GM18520 (cell line): Measurements from ENCODE around the gene DRC7.
A peak's percentile ranks its signal among the peaks of the same experiment; 100 is the strongest.

Experiments
- ATAC-seq: cut with Tn5 transposase; IDR thresholded peaks from one replicate; pipeline ENCODE4 v1.9.1; 2021; ENCODE audit not compliant: unreplicated experiment

DRC7 gene, protein sequence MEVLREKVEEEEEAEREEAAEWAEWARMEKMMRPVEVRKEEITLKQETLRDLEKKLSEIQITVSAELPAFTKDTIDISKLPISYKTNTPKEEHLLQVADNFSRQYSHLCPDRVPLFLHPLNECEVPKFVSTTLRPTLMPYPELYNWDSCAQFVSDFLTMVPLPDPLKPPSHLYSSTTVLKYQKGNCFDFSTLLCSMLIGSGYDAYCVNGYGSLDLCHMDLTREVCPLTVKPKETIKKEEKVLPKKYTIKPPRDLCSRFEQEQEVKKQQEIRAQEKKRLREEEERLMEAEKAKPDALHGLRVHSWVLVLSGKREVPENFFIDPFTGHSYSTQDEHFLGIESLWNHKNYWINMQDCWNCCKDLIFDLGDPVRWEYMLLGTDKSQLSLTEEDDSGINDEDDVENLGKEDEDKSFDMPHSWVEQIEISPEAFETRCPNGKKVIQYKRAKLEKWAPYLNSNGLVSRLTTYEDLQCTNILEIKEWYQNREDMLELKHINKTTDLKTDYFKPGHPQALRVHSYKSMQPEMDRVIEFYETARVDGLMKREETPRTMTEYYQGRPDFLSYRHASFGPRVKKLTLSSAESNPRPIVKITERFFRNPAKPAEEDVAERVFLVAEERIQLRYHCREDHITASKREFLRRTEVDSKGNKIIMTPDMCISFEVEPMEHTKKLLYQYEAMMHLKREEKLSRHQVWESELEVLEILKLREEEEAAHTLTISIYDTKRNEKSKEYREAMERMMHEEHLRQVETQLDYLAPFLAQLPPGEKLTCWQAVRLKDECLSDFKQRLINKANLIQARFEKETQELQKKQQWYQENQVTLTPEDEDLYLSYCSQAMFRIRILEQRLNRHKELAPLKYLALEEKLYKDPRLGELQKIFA

DNA sequence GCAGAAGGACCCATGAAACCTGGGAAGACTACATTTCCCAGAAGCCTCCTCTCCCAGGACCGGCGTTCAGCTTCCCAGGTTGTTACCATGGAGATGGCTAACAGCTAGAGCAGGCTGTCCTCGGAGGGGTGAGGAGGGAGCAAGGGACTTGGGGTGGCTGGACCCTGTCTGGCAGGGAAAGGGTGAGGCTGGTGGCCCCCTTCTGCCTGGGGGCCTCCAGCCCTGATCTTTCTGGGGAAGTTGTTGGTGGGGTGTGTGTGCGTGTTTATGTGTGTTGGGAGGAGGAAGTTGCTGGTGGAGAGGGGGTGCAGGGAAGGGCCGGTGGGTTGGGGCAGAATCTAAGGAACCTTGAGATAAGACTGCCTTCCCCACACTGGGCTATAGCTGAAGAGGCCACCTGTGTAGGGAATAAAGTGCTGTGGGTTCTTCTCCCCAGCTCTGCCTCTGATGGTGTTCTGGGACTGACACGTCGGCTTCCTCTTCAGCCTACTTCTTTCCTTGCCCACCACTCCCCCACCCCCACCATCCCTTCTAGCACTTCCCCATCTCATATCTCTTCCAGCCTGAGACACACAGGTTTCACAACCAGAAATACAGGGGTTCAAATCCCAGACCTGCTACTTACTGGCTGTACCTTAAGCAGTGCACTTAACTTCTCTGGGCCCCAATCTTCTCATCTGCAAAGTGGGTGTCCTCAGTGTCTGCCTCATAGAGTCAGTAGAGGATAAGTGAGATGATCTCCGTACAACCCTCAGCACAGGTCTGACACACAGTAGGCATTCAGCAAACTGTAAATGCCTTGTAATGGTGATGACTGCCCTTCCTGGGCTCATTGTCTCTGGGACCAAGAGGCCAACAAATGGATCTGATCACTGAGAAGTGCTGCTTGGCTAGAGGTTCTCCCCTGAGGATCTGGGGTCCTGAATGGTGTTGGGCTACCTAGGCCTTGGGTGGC is at the start of gene DRC7:
DRC7 (plus strand) TSS at position 82 of the 955 bp plus-strand sequence. CDS start 3,144 bp downstream, outside the sequence.
- no peak for ATAC-seq

DNA sequence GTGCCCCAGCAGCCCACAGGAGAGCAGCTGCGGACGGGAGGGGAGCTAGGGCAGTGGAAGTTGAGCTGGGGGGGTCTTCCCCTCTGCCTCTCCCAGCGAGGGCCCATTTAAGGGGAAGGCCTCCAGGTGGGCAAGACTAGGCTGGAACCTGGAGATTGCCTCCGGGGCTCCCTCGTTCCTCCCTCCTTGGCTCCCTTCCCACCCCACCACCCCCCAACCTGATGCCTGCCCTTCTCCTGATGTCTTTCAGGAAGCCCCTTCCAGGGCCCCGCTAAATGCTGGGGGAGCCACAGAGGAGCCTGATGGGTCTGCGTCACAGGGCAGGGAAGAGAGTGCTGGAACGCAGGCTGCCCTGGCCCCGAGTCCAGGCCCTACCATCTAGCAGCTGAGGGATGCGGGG is 49.4 kb upstream of the DRC7 start:
- ATAC-seq, result no peak

DNA sequence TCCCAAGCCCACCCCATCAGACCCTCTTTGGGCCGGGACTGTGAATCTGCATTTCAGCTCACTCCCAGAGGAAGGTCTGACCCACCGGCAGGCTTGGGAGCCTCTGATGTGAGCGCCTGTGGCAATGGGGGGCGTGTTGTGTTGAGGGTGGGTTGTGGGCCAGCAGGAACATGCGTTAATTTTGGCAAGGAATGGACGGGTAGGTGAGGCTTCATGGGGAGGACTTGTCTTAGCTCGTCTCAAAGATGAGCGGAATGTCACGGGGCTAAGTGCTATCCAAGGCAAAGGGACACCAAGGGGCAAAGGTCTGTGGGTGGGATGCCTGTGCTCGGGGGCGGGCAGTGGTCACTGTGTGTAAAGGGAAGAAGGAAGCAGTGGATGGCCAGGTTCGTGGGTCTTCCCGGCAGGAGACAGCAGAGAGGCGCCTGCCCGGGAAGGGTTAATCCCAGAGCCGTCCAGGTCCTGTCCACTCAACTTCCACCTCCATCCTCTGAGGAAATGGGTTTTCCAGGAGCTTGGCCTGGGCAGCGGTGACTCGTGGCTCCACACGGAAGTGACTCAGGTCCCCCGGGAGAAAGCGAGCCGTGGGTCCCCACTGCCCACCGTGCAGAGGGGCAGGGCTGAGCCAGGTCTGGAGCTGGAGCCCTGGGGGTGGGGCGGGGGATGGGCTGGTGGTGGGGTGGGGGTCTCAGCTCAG is 48.8 kb upstream of the DRC7 start:
- ATAC-seq, result no peak

DNA sequence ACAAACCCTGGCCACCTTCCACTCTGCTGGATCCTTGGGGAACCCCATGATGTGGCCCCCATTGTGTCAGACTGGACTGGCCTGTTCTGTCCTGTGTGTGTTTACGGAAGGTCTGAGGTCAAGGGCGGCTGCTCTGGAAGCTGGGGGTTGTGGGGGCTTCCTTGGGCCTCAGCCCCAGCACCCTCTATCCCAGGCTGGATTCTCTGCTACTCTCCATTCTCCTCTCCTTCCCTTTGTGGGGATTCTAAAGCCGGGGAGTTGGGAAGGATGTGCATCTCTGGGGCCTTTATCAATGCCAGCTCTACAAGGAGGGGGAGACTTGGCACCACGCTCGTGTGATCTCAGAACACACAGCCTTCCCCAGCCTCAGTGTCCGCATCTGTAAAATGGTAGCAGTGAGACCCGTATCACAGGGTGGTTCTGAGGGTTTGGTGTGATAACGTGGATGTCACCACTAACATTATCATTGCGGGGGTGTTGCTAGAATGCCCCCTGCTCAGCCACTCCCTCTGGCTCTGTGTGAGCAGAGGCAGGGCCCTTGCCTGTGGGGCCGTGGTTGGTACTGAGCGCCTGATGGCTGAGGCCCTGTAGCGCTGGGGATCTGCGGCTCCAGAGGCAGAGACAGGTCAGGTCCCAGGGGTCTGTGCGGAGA is 48.1 kb upstream of the DRC7 start:
- ATAC-seq, result no peak

DNA sequence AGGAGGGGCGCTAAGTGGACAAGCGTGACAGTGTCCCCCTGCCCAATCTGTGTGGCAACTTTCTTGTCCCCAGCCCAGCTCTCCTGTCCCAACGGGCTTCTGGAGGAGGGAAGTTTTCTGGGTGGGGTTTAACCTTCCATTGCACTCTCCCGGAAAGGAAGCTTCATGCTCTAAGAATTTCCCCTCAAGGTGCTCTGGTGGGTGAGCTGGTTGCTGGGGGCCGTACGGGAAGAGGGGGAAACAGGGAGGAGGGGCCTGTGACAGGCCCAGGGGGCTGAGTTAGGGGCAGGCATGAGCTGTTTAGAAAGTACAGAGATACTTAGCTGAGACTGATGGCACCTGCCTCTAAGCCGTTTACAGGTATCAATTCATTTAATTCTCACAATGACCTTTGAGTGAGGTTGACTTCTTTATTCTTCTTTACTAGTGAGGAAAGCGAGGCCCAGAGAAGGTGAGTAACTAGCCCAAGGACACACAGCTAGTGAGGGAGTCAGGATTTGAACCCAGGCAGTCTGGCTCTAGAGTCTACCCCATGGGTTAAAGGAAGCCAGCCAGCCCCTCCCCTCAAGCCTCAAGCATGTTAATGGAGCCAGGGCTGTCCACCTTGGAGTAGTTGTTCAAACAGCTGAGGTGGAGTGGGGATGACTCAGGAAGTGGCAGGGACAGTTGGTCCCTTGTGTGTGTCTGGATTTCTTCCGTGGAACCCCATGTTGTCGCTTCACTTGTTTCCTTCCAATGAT is 47.3 kb upstream of the DRC7 start:
- ATAC-seq, result no peak

DNA sequence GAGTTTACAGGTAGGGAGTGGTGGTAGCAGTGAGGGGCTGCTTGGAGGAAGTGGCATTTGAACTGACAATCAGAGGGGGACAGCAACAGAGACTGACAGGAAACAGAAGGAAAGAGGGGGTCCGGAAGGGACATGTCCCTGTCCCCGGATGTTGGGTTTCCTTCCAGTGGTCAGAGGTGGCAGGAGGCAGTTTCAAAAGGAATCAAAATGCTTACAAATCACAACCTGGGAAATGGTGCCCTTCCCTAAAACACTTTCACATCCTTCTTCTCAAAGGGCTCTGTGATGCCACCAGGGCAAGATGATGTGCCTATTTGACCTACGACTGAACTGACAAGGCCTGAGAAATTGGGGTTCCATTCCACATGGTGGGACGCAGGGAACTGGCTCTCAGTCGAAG is 46.5 kb upstream of the DRC7 start:
- ATAC-seq, result no peak

DNA sequence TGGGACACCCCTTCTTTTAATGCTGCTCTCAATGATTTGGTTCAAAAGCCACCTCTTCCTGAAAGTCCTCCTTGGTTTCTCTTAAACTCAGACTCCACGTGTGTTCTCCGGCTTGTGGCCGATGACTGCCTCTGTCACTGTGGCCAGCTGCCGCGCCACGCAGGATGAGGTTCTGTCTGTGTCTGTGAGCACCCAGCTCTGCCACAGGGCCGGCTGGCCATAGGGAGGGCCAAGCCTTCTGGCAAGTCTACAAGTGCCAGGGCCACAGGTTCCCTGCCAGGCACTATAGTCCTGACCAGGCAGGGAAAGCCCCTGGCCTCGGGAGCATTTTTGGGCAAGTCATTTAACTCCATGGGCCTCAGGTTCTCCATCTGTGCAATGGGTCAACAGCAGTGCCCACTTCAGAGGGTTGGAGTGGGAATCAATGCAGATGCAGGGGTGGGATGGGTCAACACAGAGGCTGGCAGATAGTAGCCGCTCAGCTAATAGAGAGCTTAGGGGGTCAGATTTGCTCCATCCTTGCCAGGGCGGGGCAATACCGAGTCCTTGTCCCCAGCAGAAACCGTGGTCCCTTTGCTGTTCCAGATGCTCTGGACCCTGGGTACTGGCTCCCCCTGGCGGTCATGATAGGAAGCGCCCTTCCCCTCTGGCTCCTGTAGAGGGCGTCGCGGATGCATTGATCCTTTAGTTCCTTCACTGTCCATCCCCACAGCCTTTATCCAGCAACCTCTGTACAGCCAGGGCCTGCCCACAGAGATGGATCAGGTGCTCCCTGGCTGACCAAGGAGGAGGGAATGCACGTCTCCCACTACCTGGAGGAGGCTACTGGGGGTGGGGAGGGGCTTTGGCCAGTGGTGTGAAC is 45.8 kb upstream of the DRC7 start:
- peak; percentile 61 for ATAC-seq

DNA sequence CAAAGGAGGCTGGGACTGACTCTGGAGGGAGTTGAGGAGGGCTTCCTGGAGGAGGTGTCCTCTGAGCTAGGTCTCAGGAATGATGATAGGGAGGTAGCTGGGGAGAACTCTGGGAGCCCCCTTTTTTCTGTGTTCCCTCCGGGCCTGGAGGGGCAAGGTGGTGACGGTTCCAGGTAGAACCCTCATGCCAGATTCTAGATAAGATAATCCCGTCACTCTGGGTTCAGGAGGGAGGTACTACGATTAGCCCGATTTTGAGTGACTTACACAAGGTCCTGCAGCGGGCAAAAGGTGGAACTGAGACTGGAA is 45.2 kb upstream of the DRC7 start:
- no peak for ATAC-seq

DNA sequence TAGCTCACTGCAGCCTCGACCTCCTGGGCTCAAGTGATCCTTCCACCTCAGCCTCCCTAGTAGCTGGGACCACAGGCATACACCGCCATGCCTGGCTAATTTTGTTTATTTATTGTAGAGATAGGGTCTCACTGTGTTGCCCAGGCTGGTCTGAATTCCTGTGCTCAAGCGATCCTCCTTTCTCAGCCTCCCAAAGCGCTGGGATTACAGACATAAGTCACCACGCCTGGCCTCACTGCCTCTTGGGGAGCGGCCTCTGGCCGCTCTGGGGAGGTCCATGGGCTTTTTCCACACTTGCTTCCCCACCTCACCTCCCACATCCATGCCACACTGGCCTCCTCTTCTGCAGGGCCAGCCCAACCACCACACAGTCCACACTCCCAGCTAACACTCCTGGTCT is 44.8 kb upstream of the DRC7 start:
- no peak for ATAC-seq

DNA sequence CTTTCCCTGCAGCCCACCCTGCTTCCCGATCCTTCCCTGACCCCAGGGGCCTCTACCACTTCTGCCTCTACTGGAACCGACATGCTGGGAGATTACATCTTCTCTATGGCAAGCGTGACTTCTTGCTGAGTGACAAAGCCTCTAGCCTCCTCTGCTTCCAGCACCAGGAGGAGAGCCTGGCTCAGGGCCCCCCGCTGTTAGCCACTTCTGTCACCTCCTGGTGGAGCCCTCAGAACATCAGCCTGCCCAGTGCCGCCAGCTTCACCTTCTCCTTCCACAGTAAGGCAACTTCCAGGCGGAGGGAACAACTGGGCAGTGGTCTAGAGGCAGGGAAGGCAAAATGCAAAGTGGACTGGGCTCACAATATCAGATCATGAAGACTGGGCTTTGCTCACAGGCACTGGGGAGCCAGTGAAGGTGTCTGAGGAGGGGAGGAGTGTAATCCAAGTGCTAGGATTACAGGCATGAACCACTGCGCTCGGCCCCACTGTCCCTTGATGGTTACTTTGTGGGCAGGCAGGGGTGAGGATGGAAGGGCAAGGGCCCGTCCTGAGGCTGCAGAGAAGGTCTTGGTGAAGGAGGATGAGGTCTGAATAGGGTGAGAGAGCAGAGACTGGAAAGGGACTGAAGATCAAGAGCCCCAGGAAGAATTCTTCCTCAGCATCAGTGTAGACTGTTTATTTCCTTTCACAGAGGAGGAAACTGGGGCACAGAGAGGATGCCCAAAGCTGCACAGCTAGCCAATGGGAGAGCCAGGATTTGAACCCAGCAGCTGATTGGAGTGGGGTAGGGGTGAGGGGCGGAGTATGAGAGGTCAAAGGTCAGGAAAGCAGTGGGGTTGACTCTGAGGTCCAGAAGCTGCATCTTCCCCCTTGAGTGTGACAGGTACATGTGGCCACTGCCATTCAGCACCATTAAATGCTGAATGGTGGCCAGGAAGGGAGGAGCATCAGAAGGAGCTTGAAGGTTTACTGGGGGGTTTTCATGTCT is 43.0 kb upstream of the DRC7 start:
- ATAC-seq, result no peak

DNA sequence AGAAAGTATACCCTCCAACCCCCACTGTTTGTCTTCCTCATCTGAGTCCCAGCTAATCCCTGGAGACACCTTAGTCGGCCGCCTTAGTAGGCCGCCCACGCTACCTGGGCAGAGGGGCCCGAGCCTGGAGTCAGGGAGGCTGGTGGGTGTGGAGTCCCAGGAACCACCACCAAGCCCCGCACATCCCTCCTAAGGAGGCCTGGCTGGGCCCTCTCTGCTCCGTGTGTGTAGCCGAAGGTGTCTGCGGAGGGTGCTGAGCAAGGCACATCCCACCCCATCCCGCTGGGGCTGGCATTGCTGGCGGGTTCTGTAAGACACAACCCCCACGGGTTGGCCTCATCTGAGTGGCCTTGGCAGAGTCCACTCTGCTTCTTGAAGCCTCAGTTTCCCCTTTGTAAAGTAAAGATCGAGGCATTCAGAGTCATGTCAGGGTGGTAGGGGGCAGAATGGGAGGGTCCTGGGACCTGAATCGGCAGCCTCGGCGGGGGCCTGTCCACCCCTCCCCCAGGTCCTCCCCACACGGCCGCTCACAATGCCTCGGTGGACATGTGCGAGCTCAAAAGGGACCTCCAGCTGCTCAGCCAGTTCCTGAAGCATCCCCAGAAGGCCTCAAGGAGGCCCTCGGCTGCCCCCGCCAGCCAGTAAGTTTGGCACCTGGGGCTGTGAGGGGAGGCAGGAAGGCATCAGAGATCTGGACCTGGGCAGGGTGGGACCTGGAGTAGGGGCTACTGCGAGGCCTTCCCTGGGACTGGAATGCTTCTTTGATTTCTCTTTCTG is 41.7 kb upstream of the DRC7 start:
- ATAC-seq, result no peak

DNA sequence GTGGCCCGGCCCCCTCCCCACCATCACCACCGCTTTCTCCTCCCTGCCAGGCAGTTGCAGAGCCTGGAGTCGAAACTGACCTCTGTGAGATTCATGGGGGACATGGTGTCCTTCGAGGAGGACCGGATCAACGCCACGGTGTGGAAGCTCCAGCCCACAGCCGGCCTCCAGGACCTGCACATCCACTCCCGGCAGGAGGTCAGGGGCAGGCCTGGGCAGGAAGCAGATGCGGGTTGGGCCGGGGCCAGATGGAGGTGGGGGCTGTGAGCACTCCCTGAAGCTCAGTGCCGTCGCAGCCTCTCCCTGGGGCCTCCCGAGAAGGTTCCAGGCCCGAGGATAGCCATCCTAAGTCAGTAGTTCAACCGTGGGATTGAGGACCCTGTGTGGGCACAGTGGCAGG is 40.7 kb upstream of the DRC7 start:
- ATAC-seq, result no peak

DNA sequence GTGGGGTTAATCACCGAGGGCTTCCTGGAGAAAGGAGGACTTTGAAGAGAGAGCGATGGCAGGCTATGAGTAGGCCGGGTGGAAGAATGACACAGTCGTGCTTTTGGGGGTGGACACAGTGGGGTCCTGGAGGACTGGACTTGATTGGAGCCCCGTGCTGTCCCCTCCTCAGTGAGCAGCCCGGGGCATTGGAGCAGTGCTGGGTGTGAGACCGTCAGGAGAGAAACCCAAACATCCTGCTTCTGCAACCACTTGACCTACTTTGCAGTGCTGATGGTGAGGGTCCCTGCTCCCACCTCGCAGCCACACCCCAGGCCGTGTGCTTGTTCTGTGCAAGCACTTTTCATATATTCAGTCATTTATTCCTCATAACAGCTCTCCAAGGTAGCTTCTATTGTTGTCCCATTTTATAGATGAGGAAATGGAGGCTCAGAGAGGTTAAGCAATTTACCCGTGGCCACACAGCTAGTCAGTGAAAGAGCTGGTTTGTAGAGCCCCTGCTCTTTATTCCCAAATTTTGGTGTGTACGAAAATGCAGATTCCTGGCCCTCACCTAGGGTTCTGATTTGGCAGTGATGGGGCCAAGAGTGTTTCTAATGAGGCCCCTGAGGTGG is 38.2 kb upstream of the DRC7 start:
- ATAC-seq, result no peak

DNA sequence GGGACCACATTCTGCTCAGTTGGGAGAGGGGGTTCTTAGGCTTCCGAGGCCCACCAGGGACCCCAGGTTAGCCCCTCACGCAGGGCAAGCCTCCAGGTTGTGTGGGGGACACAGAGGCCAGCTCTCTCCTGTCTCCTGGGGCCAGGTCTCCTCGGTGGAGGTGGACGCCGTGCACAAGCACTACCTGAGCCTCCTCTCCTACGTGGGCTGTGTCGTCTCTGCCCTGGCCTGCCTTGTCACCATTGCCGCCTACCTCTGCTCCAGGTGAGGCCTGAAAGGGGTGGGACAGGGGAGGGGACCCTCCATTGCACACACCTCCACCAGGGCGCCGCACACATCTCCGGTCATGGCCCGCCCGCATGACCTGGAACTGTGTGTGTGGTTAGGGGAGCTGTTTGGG is 37.4 kb upstream of the DRC7 start:
- no peak for ATAC-seq

DNA sequence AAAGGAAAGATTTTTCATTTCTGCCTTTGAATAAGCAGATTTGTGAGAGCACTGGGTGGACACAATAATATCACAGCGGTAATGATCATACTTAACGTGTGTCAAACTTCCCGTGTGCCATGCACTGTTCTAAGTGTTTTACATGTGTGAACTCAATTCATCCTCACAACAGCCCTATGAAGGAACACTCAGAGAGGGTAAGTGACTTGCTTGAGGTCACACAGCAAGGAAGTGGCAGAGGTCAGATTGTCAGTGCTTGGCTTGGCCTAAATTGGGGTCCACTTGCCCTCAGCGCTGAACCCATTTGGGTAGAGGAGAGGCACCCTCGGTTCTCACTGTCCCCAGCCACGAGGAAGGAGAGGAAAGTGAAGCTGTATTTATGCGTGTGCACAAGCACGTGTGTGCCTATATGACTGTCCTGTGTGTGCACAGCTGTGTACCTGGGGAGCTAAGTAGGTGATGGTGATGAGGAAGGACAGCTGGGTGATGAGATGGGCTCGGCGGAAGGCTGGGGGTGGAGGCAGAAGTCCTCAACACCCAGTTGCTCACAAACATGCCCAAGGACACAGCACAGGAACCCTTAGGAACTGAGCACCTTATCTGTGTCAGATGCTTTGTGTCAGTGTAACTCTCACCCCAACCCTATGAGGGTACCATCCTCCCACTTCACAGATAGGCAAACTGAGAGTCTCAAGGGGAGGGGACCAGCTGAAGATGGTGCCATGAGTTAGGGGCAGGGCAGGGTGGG is 36.3 kb upstream of the DRC7 start:
- no peak for ATAC-seq
